ENCODE results near the gene ZBTB3. TPM values are rescaled to one million over a fixed set of nuclear protein-coding genes. Genes with fewer than 3 reads are reported as not detected.

ZBTB3 gene
- total and polyA plus RNA-seq, 9 of the 15 experiments (the other 6 are each of a cell fraction or from before 2014, with no cell fraction given) = 1.9 to 10.0 (median 4.9) TPM

GRCh38 chr11:62752994-62753735, 795 bp downstream of the ZBTB3 start (continued):
- TF ChIP-seq ARID3B (CRISPR knock-in tag; IDR thresholded peaks at IDR 0.05; ENCODE audit: borderline replicate concordance) (0 out of 2 replicates have a peak, but pooled peaks have one; percentile 19), HCFC1 (IDR thresholded peaks at IDR 0.05; ENCODE audit: low read depth, low read length) (no peak), TRIM24 (IDR thresholded peaks at IDR 0.05) (no peak), ZNF12 (CRISPR knock-in tag; IDR thresholded peaks at IDR 0.05) (no peak), YBX1 (IDR thresholded peaks at IDR 0.05) (no peak)

- no peak overlapping the region for H3K4me3 ChIP-seq
- H3K36me3 ChIP-seq (ENCODE audit: control insufficient read depth, insufficient read depth, low read length) = peaks cover 20% of the 10 kb centered on the region; the same call in 1 of the 3 replicates
- no peaks in the 10 kb centered on the region for H3K27me3 ChIP-seq (ENCODE audit: control insufficient read depth in 2 of 2, insufficient read depth in 2 of 2, low read length in 2 of 2)
- ChIA-PET POLR2A (interaction anchor here (0.8 to 1.8 kb wide), 5 partner anchors 9 to 178 kb away, joined by 3 to 19 read pairs (median 3); partner anchors contain the start of genes HNRNPUL2, POLR2G, TAF6L and TTC9C), CTCF (ENCODE audit: low intra/inter-chr PET ratio) (interaction anchor here (0.7 kb wide), 1 partner anchor 15 kb away, joined by 3 read pairs; no protein-coding TSS in a partner anchor)
- in situ Hi-C loops (cut with MboI) (no loop called here), intact Hi-C loops (cut with micrococcal nuclease) (no loop called here)
- 94% methylated on average over 14 of the region's 14 CpGs for WGBS (ENCODE audit: insufficient coverage, low coverage, missing lambda C conversion rate)
- no peak overlapping the region for H2AFZ ChIP-seq (ENCODE audit: low read depth, low read length)
- no peaks in the 10 kb centered on the region for H3K9me3 ChIP-seq (replicated peaks; ENCODE audit: control insufficient read depth, insufficient read depth, low read depth, low read length)
- peaks cover 14 to 28% of the 10 kb centered on the region in 2 experiments; a peak in 4 of 5 replicates for H3K4me1 ChIP-seq (replicated peaks in 1 of 2; ENCODE audit: control insufficient read depth in 2 of 2, insufficient read depth in 2 of 2, low read length in 2 of 2)
- H4K20me1 ChIP-seq (replicated peaks; ENCODE audit: control insufficient read depth, insufficient read depth, low read length) = no peaks in the 10 kb centered on the region
- no peak overlapping the region for H3K27ac ChIP-seq (ENCODE audit: extremely low read depth, low read depth, low read length)
- FAIRE-seq (no peak), ATAC-seq (no peak), DNase-seq (ENCODE audit: extremely low read depth in 1 of 4, low spot score in 3 of 4) (no peak)
- H3K9me1 ChIP-seq (ENCODE audit: control insufficient read depth, insufficient read depth, low read length) = no peaks in the 10 kb centered on the region
- H3K79me2 ChIP-seq (ENCODE audit: control insufficient read depth, insufficient read depth, low read length) = peaks cover 22% of the 10 kb centered on the region
- peak overlapping the region in 1 of 2 experiments; percentile 77; a peak in 2 of 4 replicates for H3K9ac ChIP-seq (ENCODE audit: insufficient read depth in 1 of 2, low read depth in 2 of 2, low read length in 2 of 2)
- BruUV-seq (replicated peaks) = no TSS peak
- no peak for TF ChIP-seq U2AF1 (optimal IDR thresholded peaks at IDR 0.05; ENCODE audit: low read depth, low read length)
- no peak for TF ChIP-seq HNRNPL (IDR thresholded peaks at IDR 0.05; ENCODE audit: low read depth, low read length)
- TF ChIP-seq TCF15 (CRISPR knock-in tag; IDR thresholded peaks at IDR 0.05) = no peak
- no peak for TF ChIP-seq ZNF124 (CRISPR knock-in tag; IDR thresholded peaks at IDR 0.05)
- no peak for TF ChIP-seq ATF2 (CRISPR knock-in tag; IDR thresholded peaks at IDR 0.05)
- TF ChIP-seq POLR2B (IDR thresholded peaks at IDR 0.05; ENCODE audit: low read depth, partially characterized antibody) = no peak
- no peak for TF ChIP-seq CCNT2 (IDR thresholded peaks at IDR 0.05; ENCODE audit: borderline replicate concordance, extremely low read depth, insufficient read length, low read depth, low read length)
- TF ChIP-seq FOXA3 (CRISPR knock-in tag; conservative IDR thresholded peaks at IDR 0.05 in 1 of 2, IDR thresholded peaks at IDR 0.05 in 1 of 2) = no peak
- TF ChIP-seq KAT7 (CRISPR knock-in tag; IDR thresholded peaks at IDR 0.05; ENCODE audit: borderline replicate concordance) = no peak
- TF ChIP-seq HNRNPUL1 (IDR thresholded peaks at IDR 0.05; ENCODE audit: low read length) = no peak
- no peak for TF ChIP-seq BACH1 (tag; IDR thresholded peaks at IDR 0.05)
- no peak overlapping the region for H3K4me2 ChIP-seq (ENCODE audit: insufficient read depth, low read length)
These were observed 1.7 kb downstream of the ZBTB3 start for GRCh38 chr11:62752177-62752785.

All from K562 (cell line).